H1 (cell line): ENCODE results near the gene LYRM4. TPM values are rescaled to one million over a fixed set of nuclear protein-coding genes. Genes with fewer than 3 reads are reported as not detected.

Experiments
- CTCF ChIA-PET: fragments of 300-600 bp; sonication (Branson Sonifier 250); formaldehyde crosslinking; loops from one replicate; lab custom pipeline; 2021; ENCODE audit not compliant: partially characterized antibody; lab: Charles Lee
- POLR2A ChIA-PET: fragments of 300-600 bp; sonication (Branson Sonifier 250); formaldehyde crosslinking; loops from one replicate; lab custom pipeline; 2021; ENCODE audit warnings: inconsistent platforms; ENCODE audit not compliant: partially characterized antibody; lab: Charles Lee
- DNase-seq, 2 experiments: peaks; one replicate each; pipeline versions ENCODE4 v3.0.0 to v3.0.0-alpha.2; 2010 to 2022; ENCODE audit warnings: low spot score in 2 of 2, low read depth in 1 of 2, mixed read lengths in 1 of 2
- FAIRE-seq: peaks from 2 replicates; lab custom pipeline; 2011; peaks lifted over from hg19 to GRCh38; lab: Jason Lieb, UNC
- H2AFZ ChIP-seq: 2 replicates; pipeline ENCODE4 v1.8.1; 2012; ENCODE audit warnings: low read length, inconsistent platforms
- H2AK5ac ChIP-seq: 2 replicates; pipeline ENCODE4 v1.6.1; 2013; ENCODE audit warnings: low read depth, low read length
- H2BK120ac ChIP-seq: replicated peaks from 2 replicates; pipeline ENCODE3; 2013; ENCODE audit warnings: low read depth, low read length, inconsistent platforms
- H2BK12ac ChIP-seq: 2 replicates; pipeline ENCODE4 v1.6.1; 2013; ENCODE audit warnings: low read depth, low read length
- H2BK15ac ChIP-seq: 2 replicates; pipeline ENCODE4 v1.6.1; 2013; ENCODE audit warnings: low read length
- H2BK20ac ChIP-seq: 2 replicates; pipeline ENCODE4 v1.6.1; 2013; ENCODE audit warnings: low read length
- H2BK5ac ChIP-seq: 2 replicates; pipeline ENCODE4 v1.6.1; 2013; ENCODE audit warnings: low read depth, low read length
- H3K14ac ChIP-seq: 2 replicates; pipeline ENCODE4 v1.6.1; 2013; ENCODE audit warnings: inconsistent platforms; ENCODE audit not compliant: insufficient read length
- H3K18ac ChIP-seq: 2 replicates; pipeline ENCODE4 v1.6.1; 2013; ENCODE audit warnings: low read length; ENCODE audit errors: extremely low read depth
- H3K23ac ChIP-seq: 2 replicates; pipeline ENCODE4 v1.6.1; 2013; ENCODE audit warnings: inconsistent platforms; ENCODE audit not compliant: insufficient read length
- H3K23me2 ChIP-seq: 2 replicates; pipeline ENCODE4 v1.6.1; 2013; ENCODE audit warnings: low read depth, low read length
- H3K27ac ChIP-seq: 2 replicates; pipeline ENCODE4 v1.6.1; 2011; ENCODE audit warnings: low read depth, low read length, inconsistent platforms
- H3K27me3 ChIP-seq, 4 experiments: replicated peaks in 1 of 4; 1 replicate in 1 of 4; 2 replicates in 3 of 4; pipeline versions ENCODE4 v1.6.1 to v1.8.1; 2011 to 2013; ENCODE audit warnings: low read length in 3 of 4, mild to moderate bottlenecking in 3 of 4, inconsistent platforms in 2 of 4, mixed read lengths in 2 of 4, moderate library complexity in 1 of 4; ENCODE audit not compliant: control insufficient read depth in 3 of 4, insufficient read depth in 3 of 4; ENCODE audit errors: extremely low read depth in 1 of 4
- H3K36me3 ChIP-seq, 4 experiments: 2 replicates each; pipeline versions ENCODE4 v1.6.1 to v1.8.1; 2011 to 2013; ENCODE audit warnings: mild to moderate bottlenecking in 4 of 4, low read length in 3 of 4, moderate library complexity in 2 of 4, control low read depth in 1 of 4, inconsistent platforms in 1 of 4; ENCODE audit not compliant: insufficient read depth in 4 of 4, control insufficient read depth in 2 of 4
- H3K4ac ChIP-seq: replicated peaks from 2 replicates; pipeline ENCODE3; 2013; ENCODE audit warnings: low read length, low read depth, mixed read lengths, inconsistent platforms; ENCODE audit not compliant: insufficient read length
- H3K4me1 ChIP-seq, 4 experiments: replicated peaks in 1 of 4; 1 replicate in 1 of 4; 2 replicates in 3 of 4; pipeline versions ENCODE4 v1.6.1 to v1.8.1; 2011 to 2013; ENCODE audit warnings: low read length in 3 of 4, inconsistent platforms in 2 of 4, mixed read lengths in 1 of 4; ENCODE audit not compliant: insufficient read depth in 4 of 4, control insufficient read depth in 3 of 4
- H3K4me2 ChIP-seq, 2 experiments: 2 replicates each; pipeline versions ENCODE4 v1.6.1 to v1.8.1; 2011 to 2013; ENCODE audit warnings: low read depth in 2 of 2, low read length in 2 of 2, control low read depth in 1 of 2, inconsistent platforms in 1 of 2, mild to moderate bottlenecking in 1 of 2; ENCODE audit not compliant: insufficient read depth in 1 of 2
- H3K4me3 ChIP-seq, 4 experiments: fragments of 200-600, 300-600 bp in 1 of 4; sonication (generic), shearing (Covaris generic), sonication (Bioruptor Twin) in 1 of 4; 2 replicates each; pipeline versions ENCODE4 v1.5.1 to v1.8.1; 2011 to 2016; ENCODE audit warnings: low read length in 4 of 4, low read depth in 3 of 4, control low read depth in 2 of 4, inconsistent platforms in 2 of 4, mild to moderate bottlenecking in 2 of 4, mixed read lengths in 1 of 4, moderate library complexity in 1 of 4; ENCODE audit not compliant: insufficient read depth in 2 of 4; ENCODE audit errors: extremely low read depth in 1 of 4
- H3K56ac ChIP-seq: replicated peaks from 2 replicates; pipeline ENCODE3; 2013; ENCODE audit warnings: low read depth, mild to moderate bottlenecking, mixed read lengths, low read length, inconsistent platforms; ENCODE audit not compliant: insufficient read length
- H3K79me1 ChIP-seq: 2 replicates; pipeline ENCODE4 v1.6.1; 2013; ENCODE audit warnings: low read depth, low read length, control low read depth
- H3K79me2 ChIP-seq, 2 experiments: 2 replicates each; pipeline versions ENCODE4 v1.6.1 to v1.8.1; 2012 to 2013; ENCODE audit warnings: low read length in 2 of 2, mild to moderate bottlenecking in 2 of 2, inconsistent platforms in 1 of 2; ENCODE audit not compliant: insufficient read depth in 2 of 2, control insufficient read depth in 1 of 2
- H3K9ac ChIP-seq, 4 experiments: replicated peaks in 1 of 4; 1 replicate in 1 of 4; 2 replicates in 3 of 4; pipeline versions ENCODE4 v1.6.1 to v1.8.1; 2011 to 2013; ENCODE audit warnings: low read depth in 3 of 4, low read length in 3 of 4, control low read depth in 2 of 4, mild to moderate bottlenecking in 2 of 4, moderate library complexity in 2 of 4, inconsistent platforms in 1 of 4; ENCODE audit errors: extremely low read depth in 1 of 4
- H3K9me3 ChIP-seq, 2 experiments: 2 replicates each; pipeline versions ENCODE4 v1.6.1 to v1.8.1; 2012 to 2013; ENCODE audit warnings: mild to moderate bottlenecking in 2 of 2, moderate library complexity in 2 of 2, control low read depth in 1 of 2, inconsistent platforms in 1 of 2, low read depth in 1 of 2, low read length in 1 of 2, mixed read lengths in 1 of 2; ENCODE audit not compliant: insufficient read depth in 2 of 2
- H4K20me1 ChIP-seq, 2 experiments: replicated peaks in 1 of 2; 2 replicates each; pipeline versions ENCODE3 to v1.8.1; 2011 to 2013; ENCODE audit warnings: inconsistent platforms in 2 of 2, low read length in 2 of 2, mild to moderate bottlenecking in 1 of 2; ENCODE audit not compliant: insufficient read depth in 2 of 2, control insufficient read depth in 1 of 2
- H4K5ac ChIP-seq: 2 replicates; pipeline ENCODE4 v1.6.1; 2013; ENCODE audit warnings: low read length, low read depth, mixed read lengths, inconsistent platforms; ENCODE audit not compliant: insufficient read length
- H4K8ac ChIP-seq: 2 replicates; pipeline ENCODE4 v1.8.0; 2013; ENCODE audit warnings: mild to moderate bottlenecking, moderate library complexity, low read length, inconsistent platforms; ENCODE audit not compliant: insufficient read depth; ENCODE audit errors: extremely low read depth
- H4K91ac ChIP-seq: replicated peaks from 2 replicates; pipeline ENCODE3; 2013; ENCODE audit warnings: low read length, mixed read lengths, inconsistent platforms; ENCODE audit not compliant: insufficient read length
- ATF3 ChIP-seq: IDR thresholded peaks from 2 replicates; pipeline ENCODE4 v1.6.1; 2011; ENCODE audit warnings: low read depth, mild to moderate bottlenecking, low read length; ENCODE audit not compliant: insufficient read depth
- CBX8 ChIP-seq: fragments of 300-800, 300-1000 bp; sonication (generic); IDR thresholded peaks from 2 replicates; pipeline ENCODE4 v1.7.1; 2016; ENCODE audit warnings: low read depth, low read length, borderline replicate concordance
- EZH2 ChIP-seq: fragments of 200-600 bp; sonication (generic); IDR thresholded peaks from 2 replicates; pipeline ENCODE4 v1.7.1; 2012; ENCODE audit warnings: low read depth, mild to moderate bottlenecking, moderate library complexity, low read length, inconsistent platforms; ENCODE audit not compliant: severe bottlenecking
- GABPA ChIP-seq: IDR thresholded peaks from 2 replicates; pipeline ENCODE4 v1.6.1; 2011; ENCODE audit warnings: mild to moderate bottlenecking, low read length, moderate library complexity, borderline replicate concordance; ENCODE audit not compliant: insufficient read depth
- KDM1A ChIP-seq: fragments of 200-600, 300-600 bp; sonication (generic); IDR thresholded peaks from 2 replicates; pipeline ENCODE4 v1.7.1; 2016; ENCODE audit warnings: mild to moderate bottlenecking, low read length, borderline replicate concordance
- RAD21 ChIP-seq, 2 experiments: IDR thresholded peaks in 1 of 2; conservative IDR thresholded peaks in 1 of 2; 2 replicates each; pipeline ENCODE4 v1.6.1; 2011; ENCODE audit warnings: low read depth in 2 of 2, low read length in 2 of 2, improper control_type of control experiment in 1 of 2, inconsistent platforms in 1 of 2, mild to moderate bottlenecking in 1 of 2, moderate library complexity in 1 of 2
- SAP30 ChIP-seq: fragments of 300-600 bp; sonication (generic); IDR thresholded peaks from 2 replicates; pipeline ENCODE4 v1.7.1; 2012; ENCODE audit warnings: low read length, moderate library complexity, mild to moderate bottlenecking, inconsistent platforms; ENCODE audit not compliant: insufficient read depth, insufficient replicate concordance
- WGBS, 2 experiments: shearing (Covaris generic) in 1 of 2; methylation state at CpG; one replicate each; pipeline versions ENCODE4 v1.1.6 to v1.1.7; 2013 to 2015; ENCODE audit warnings: low lambda C conversion rate in 2 of 2, mixed read lengths in 2 of 2, inconsistent platforms in 1 of 2, low coverage in 1 of 2, missing lambda C conversion rate in 1 of 2; ENCODE audit not compliant: insufficient replicate concordance in 2 of 2, insufficient coverage in 1 of 2, insufficient read length in 1 of 2; ENCODE audit errors: extremely low coverage in 1 of 2, missing lambda C conversion rate in 1 of 2; 5-methylcytosine and 5-hydroxymethylcytosine counted together
- polyA plus RNA-seq, 7 experiments: library from polyadenylated mRNA; depleted of rRNA in 3 of 7; stranded (reverse) in 5 of 7; unstranded in 2 of 7; fragments of >200 nt in 5 of 7; fragments of 200-250 nt in 2 of 7; gene quantifications; 1 replicate in 5 of 7; 2 replicates in 1 of 7; 4 replicates in 1 of 7; pipeline versions ENCODE4 v1.2.1 to v1.2.3, GENCODE V29; 2011 to 2013; ENCODE audit warnings: missing spikeins in 2 of 7, mixed read lengths in 2 of 7
- total RNA-seq: library from RNA; stranded (reverse); fragmentation: NEBNext Ultra II Directional; extraction: Animal tissue kit (Norgen Biotek cat#: 25700); gene quantifications from 2 replicates; pipeline ENCODE4 v1.2.1, GENCODE V29; 2021

LYRM4 gene
- total and polyA plus RNA-seq, 2 of the 8 experiments (the other 6 are each of a cell fraction or from before 2014, with no cell fraction given): 56.6 to 62.8 TPM

GRCh38 chr6:5123296-5124143 lies 137.2 kb downstream of the LYRM4 start:
- H3K23ac ChIP-seq: no peak overlapping the region
- no peak overlapping the region for H3K14ac ChIP-seq
- no peak overlapping the region for H3K4ac ChIP-seq
- H2BK15ac ChIP-seq: no peak overlapping the region
- H3K27ac ChIP-seq: no peak overlapping the region
- ChIA-PET POLR2A (no interaction called here), CTCF (interaction anchor here (0.9 to 1.4 kb wide), 4 partner anchors 9 to 66 kb away, joined by 3 read pairs; no protein-coding TSS in a partner anchor)
- H3K79me1 ChIP-seq: no peaks in the 10 kb centered on the region; the same call in 1 of the 2 replicates
- H2AK5ac ChIP-seq: no peak overlapping the region
- no peak overlapping the region for H3K4me2 ChIP-seq
- H3K4me3 ChIP-seq: no peak overlapping the region
- H3K23me2 ChIP-seq: no peaks in the 10 kb centered on the region
- H2BK120ac ChIP-seq: no peak overlapping the region
- FAIRE-seq (no peak), DNase-seq (no peak)
- H2BK12ac ChIP-seq: no peak overlapping the region
- no peaks in the 10 kb centered on the region for H3K27me3 ChIP-seq
- H2BK20ac ChIP-seq: no peak overlapping the region
- WGBS, 2 experiments: 87% methylated on average over 19 of the region's 20 CpGs; no CpG with 5 or more reads in 1 of the 2 experiments
- no peaks in the 10 kb centered on the region for H3K9me3 ChIP-seq
- H2AFZ ChIP-seq: no peak overlapping the region
- H4K5ac ChIP-seq: no peak overlapping the region
- H3K36me3 ChIP-seq: no peaks in the 10 kb centered on the region
- H3K56ac ChIP-seq: no peak overlapping the region
- H4K8ac ChIP-seq: no peak overlapping the region
- no peak overlapping the region for H3K18ac ChIP-seq
- no peaks in the 10 kb centered on the region for H3K79me2 ChIP-seq
- no peak overlapping the region for H2BK5ac ChIP-seq
- H3K4me1 ChIP-seq: no peaks in the 10 kb centered on the region; a peak in 1 of 7 replicates
- peaks cover 2 to 14% of the 10 kb centered on the region in 2 experiments for H4K20me1 ChIP-seq
- no peak overlapping the region for H3K9ac ChIP-seq
- H4K91ac ChIP-seq: no peak overlapping the region
- TF ChIP-seq SAP30 (no peak), EZH2 (no peak), GABPA (no peak), ATF3 (no peak), RAD21 (IDR thresholded peaks at IDR 0.05 in 1 of 2, conservative IDR thresholded peaks at IDR 0.05 in 1 of 2; ENCODE audit: low read depth in 2 of 2, low read length in 2 of 2) (no peak), KDM1A (no peak), CBX8 (no peak)
